Endothelial cell of umbilical vein (primary cell): ENCODE results near the gene WDHD1. TPM values are rescaled to one million over a fixed set of nuclear protein-coding genes. Genes with fewer than 3 reads are reported as not detected.

Experiments used
- Bru-seq: library from RNA; stranded (reverse); fragments of 400-500 nt; gene quantifications from one replicate; lab custom pipeline; 2021; lab: Mats Ljungman, UMichigan
- BruChase-seq, 2 experiments: library from RNA; stranded (reverse); fragments of 400-500 nt; gene quantifications; one replicate each; lab custom pipeline; 2021; lab: Mats Ljungman, UMichigan
- BruUV-seq: library from RNA; stranded (reverse); fragments of 400-500 nt; replicated peaks from 2 replicates; lab custom pipeline; 2021; lab: Mats Ljungman, UMichigan
- CTCF ChIA-PET: fragments of 300-600, 350-600 bp; sonication (Branson Sonifier 250); formaldehyde crosslinking; loops from one replicate; lab custom pipeline; 2021; ENCODE audit warnings: antibody characterized with exemption, inconsistent platforms; lab: Charles Lee
- POLR2A ChIA-PET: fragments of 300-600, 350-600 bp; sonication (Branson Sonifier 250); formaldehyde crosslinking; loops from one replicate; lab custom pipeline; 2021; ENCODE audit warnings: antibody characterized with exemption, inconsistent platforms; lab: Charles Lee
- DNase-seq: peaks from one replicate; pipeline ENCODE4 v3.0.0-alpha.2; 2011; ENCODE audit warnings: low read depth, low spot score
- FAIRE-seq: peaks from 2 replicates; lab custom pipeline; 2011; peaks lifted over from hg19 to GRCh38; lab: Jason Lieb, UNC
- H2AFZ ChIP-seq: 2 replicates; pipeline ENCODE4 v1.6.0; 2012; ENCODE audit warnings: low read depth, low read length, control low read depth, inconsistent platforms
- H3K27ac ChIP-seq: 2 replicates; pipeline ENCODE4 v1.5.1; 2011; ENCODE audit warnings: low read depth, mild to moderate bottlenecking, control low read depth, low read length, moderate library complexity; ENCODE audit not compliant: insufficient read depth
- H3K27me3 ChIP-seq, 2 experiments: 2 replicates each; pipeline versions ENCODE4 v1.6.0 to v1.6.1; 2011; ENCODE audit warnings: low read length in 2 of 2, mixed read lengths in 1 of 2; ENCODE audit not compliant: control insufficient read depth in 2 of 2, insufficient read depth in 2 of 2
- H3K36me3 ChIP-seq, 2 experiments: 2 replicates in 1 of 2; 3 replicates in 1 of 2; pipeline ENCODE4 v1.5.1; 2011; ENCODE audit warnings: low read length in 2 of 2, mild to moderate bottlenecking in 1 of 2, moderate library complexity in 1 of 2; ENCODE audit not compliant: control insufficient read depth in 2 of 2, insufficient read depth in 2 of 2; ENCODE audit errors: extremely low read depth in 1 of 2
- H3K4me1 ChIP-seq: 3 replicates; pipeline ENCODE4 v1.5.1; 2011; ENCODE audit warnings: mild to moderate bottlenecking, low read length; ENCODE audit not compliant: control insufficient read depth, insufficient read depth; ENCODE audit errors: extremely low read depth
- H3K4me2 ChIP-seq: 2 replicates; pipeline ENCODE4 v1.6.1; 2011; ENCODE audit warnings: low read length, control low read depth, mixed read lengths; ENCODE audit not compliant: insufficient read depth
- H3K4me3 ChIP-seq, 3 experiments: fragments of 200-600 bp in 1 of 3; sonication (generic), shearing (Covaris generic) in 1 of 3; replicated peaks in 1 of 3; 2 replicates each; pipeline ENCODE4 v1.5.1; 2011 to 2016; ENCODE audit warnings: control low read depth in 3 of 3, low read length in 3 of 3, mild to moderate bottlenecking in 2 of 3, inconsistent platforms in 1 of 3, low read depth in 1 of 3, moderate library complexity in 1 of 3; ENCODE audit not compliant: insufficient read depth in 1 of 3
- H3K79me2 ChIP-seq: 2 replicates; pipeline ENCODE4 v1.6.0; 2012; ENCODE audit warnings: low read length, inconsistent platforms; ENCODE audit not compliant: control insufficient read depth, insufficient read depth
- H3K9ac ChIP-seq: replicated peaks from 2 replicates; pipeline ENCODE3; 2011; ENCODE audit warnings: low read length, control low read depth; ENCODE audit not compliant: insufficient read depth; ENCODE audit errors: extremely low read depth
- H3K9me1 ChIP-seq: replicated peaks from 3 replicates; pipeline ENCODE4 v1.6.0; 2011; ENCODE audit warnings: mild to moderate bottlenecking, low read length; ENCODE audit not compliant: control insufficient read depth, insufficient read depth; ENCODE audit errors: extremely low read depth
- H3K9me3 ChIP-seq: replicated peaks from 2 replicates; pipeline ENCODE4 v1.5.1; 2012; ENCODE audit warnings: low read length, inconsistent platforms; ENCODE audit not compliant: control insufficient read depth, insufficient read depth
- H4K20me1 ChIP-seq: replicated peaks from 2 replicates; pipeline ENCODE3; 2011; ENCODE audit warnings: mild to moderate bottlenecking, low read length; ENCODE audit not compliant: control insufficient read depth, insufficient read depth; ENCODE audit errors: extremely low read depth
- EZH2 ChIP-seq: IDR thresholded peaks from 2 replicates; pipeline ENCODE4 v1.6.1; 2012; ENCODE audit warnings: borderline replicate concordance, low read depth, mild to moderate bottlenecking, moderate library complexity, low read length, inconsistent platforms; ENCODE audit not compliant: severe bottlenecking
- GATA2 ChIP-seq: IDR thresholded peaks from 2 replicates; pipeline ENCODE4 v1.7.0; 2011; ENCODE audit warnings: low read depth, mild to moderate bottlenecking, moderate library complexity, mixed read lengths, low read length; ENCODE audit not compliant: insufficient read length, insufficient read depth
- JUN ChIP-seq: IDR thresholded peaks from 2 replicates; pipeline ENCODE4 v1.6.1; 2011; ENCODE audit warnings: borderline replicate concordance, low read depth; ENCODE audit not compliant: insufficient read length, insufficient read depth
- MYC ChIP-seq: IDR thresholded peaks from one replicate; pipeline ENCODE4 v1.6.1; 2011; ENCODE audit warnings: mild to moderate bottlenecking, low read depth, low read length
- POLR2A ChIP-seq: IDR thresholded peaks from 2 replicates; pipeline ENCODE4 v1.6.1; 2012; ENCODE audit warnings: low read depth, mild to moderate bottlenecking, control low read depth, low read length
- POLR2AphosphoS5 ChIP-seq: IDR thresholded peaks from 2 replicates; pipeline ENCODE4 v1.6.1; 2012; ENCODE audit warnings: low read depth, mild to moderate bottlenecking, control low read depth, low read length, moderate library complexity; ENCODE audit not compliant: insufficient read depth
- dilution Hi-C: fragments of 300-500 bp; cut with MboI; formaldehyde crosslinking; loops from one replicate; pipeline ENCODE4 v1.15.0; 2019; ENCODE audit warnings: low sequenced_read_pairs; ENCODE audit not compliant: extremely low pct_ligation_motif_present
- intact Hi-C: fragments of 100-400 bp; cut with micrococcal nuclease; formaldehyde crosslinking; loops from one replicate; pipeline ENCODE4 v1.10.0; 2022
- long read RNA-seq: library from polyadenylated mRNA; stranded (forward); transcript quantifications from one replicate; pipeline ENCODE4 v2.0.0, GENCODE V29; 2021
- polyA minus RNA-seq, 3 experiments: library from RNA; depleted of rRNA, polyadenylated mRNA; stranded (reverse); fragments of >200 nt; gene quantifications; 1 replicate in 1 of 3; 2 replicates in 2 of 3; pipeline ENCODE4 v1.2.3, GENCODE V29; 2011
- polyA plus RNA-seq, 4 experiments: library from polyadenylated mRNA; depleted of rRNA in 3 of 4; stranded (reverse) in 3 of 4; unstranded in 1 of 4; fragments of >200 nt; gene quantifications; 2 replicates each; pipeline versions ENCODE4 v1.2.1 to v1.2.3, GENCODE V29; 2011 to 2012; ENCODE audit warnings: missing spikeins in 1 of 4
- total RNA-seq: library from RNA; stranded (reverse); gene quantifications from 2 replicates; pipeline ENCODE4 v1.2.3, GENCODE V29; 2021
- TF ChIP-seq, protein P1 (sequence below): IDR thresholded peaks from 2 replicates; pipeline ENCODE4 v1.6.1; 2011; ENCODE audit not compliant: insufficient read depth, insufficient read length

Gene WDHD1, protein sequence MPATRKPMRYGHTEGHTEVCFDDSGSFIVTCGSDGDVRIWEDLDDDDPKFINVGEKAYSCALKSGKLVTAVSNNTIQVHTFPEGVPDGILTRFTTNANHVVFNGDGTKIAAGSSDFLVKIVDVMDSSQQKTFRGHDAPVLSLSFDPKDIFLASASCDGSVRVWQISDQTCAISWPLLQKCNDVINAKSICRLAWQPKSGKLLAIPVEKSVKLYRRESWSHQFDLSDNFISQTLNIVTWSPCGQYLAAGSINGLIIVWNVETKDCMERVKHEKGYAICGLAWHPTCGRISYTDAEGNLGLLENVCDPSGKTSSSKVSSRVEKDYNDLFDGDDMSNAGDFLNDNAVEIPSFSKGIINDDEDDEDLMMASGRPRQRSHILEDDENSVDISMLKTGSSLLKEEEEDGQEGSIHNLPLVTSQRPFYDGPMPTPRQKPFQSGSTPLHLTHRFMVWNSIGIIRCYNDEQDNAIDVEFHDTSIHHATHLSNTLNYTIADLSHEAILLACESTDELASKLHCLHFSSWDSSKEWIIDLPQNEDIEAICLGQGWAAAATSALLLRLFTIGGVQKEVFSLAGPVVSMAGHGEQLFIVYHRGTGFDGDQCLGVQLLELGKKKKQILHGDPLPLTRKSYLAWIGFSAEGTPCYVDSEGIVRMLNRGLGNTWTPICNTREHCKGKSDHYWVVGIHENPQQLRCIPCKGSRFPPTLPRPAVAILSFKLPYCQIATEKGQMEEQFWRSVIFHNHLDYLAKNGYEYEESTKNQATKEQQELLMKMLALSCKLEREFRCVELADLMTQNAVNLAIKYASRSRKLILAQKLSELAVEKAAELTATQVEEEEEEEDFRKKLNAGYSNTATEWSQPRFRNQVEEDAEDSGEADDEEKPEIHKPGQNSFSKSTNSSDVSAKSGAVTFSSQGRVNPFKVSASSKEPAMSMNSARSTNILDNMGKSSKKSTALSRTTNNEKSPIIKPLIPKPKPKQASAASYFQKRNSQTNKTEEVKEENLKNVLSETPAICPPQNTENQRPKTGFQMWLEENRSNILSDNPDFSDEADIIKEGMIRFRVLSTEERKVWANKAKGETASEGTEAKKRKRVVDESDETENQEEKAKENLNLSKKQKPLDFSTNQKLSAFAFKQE
- total RNA-seq = 22.5 TPM in 2 replicates
- polyA plus RNA-seq = 2.1 and 3.1 TPM in 2 replicates
- 5.2 and 5.7 TPM in 2 replicates for polyA plus RNA-seq (2011; cell fraction: cytosol; rRNA removed)
- 6.8 and 11.1 TPM in 2 replicates for polyA plus RNA-seq (2011; cell fraction: nucleus; rRNA removed)
- 8.9 and 15.2 TPM in 2 replicates for polyA plus RNA-seq (2012)
- polyA minus RNA-seq = 9.8 and 15.3 TPM in 2 replicates
- polyA minus RNA-seq (2011; cell fraction: cytosol; rRNA and poly(A)+ RNA removed) = 21.0 TPM
- polyA minus RNA-seq (2011; cell fraction: nucleus; rRNA and poly(A)+ RNA removed) = 11.1 and 15.8 TPM in 2 replicates
- Bru-seq, nascent RNA = percentile 74 among the genes with signal in this experiment
- percentile 68 among the genes with signal in this experiment for BruChase-seq, experiment 1, labeled RNA remaining after a 6-hour chase
- BruChase-seq, experiment 2, labeled RNA remaining after a 2-hour chase = percentile 64 among the genes with signal in this experiment
- long read RNA-seq, full-length matches to known transcripts = 11 of 23 reads
- long read RNA-seq, partial matches to known transcripts = 2 of 23 reads
- long read RNA-seq, other reads (novel, unspliced or antisense) = 10 of 23 reads

DNA sequence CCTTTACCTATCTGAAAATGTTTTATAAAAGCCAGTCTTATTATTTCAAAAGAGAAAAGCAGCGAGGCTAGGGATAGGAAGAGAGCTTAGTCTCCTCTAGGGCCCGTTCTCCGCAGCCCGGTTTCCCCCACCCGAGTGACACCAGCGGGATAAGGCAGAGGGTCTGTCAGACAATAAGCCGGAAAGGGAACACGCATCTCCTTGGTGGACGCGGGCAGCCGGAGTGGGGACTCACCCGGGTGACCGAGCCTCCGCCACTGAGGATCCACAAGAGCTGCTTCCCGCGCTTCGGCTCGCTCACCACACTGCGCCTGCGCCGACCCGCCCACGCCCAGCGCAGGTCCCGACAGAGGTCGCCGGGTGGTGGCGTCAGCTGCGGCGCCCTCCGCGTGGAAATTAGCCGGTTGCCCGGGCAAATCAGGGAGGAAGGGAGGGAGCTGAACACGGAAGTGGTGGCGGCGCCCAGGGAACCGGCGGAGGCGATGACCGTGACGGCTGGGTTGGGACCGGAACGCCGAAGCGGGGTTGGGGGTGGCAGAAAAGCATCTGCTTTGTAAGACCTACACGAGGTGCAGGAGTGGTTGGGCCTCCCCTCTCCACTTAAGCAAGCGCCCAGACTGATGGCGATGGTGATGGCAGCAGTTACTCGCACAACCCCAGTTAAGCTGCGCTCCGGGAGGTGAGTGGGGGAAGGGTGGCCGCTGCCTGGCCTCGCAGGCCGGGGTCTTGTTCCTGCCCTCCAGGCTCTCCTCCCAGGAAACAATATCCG is at the start of gene WDHD1, which contains the start of gene SOCS4:
TSS of gene WDHD1 (minus strand) at position 307 of the 769 bp plus-strand sequence. CDS start 312 bp downstream, outside the sequence.
TSS of gene SOCS4 (plus strand) at position 444 of the 769 bp plus-strand sequence. CDS start 15,806 bp downstream, outside the sequence.
- Histone ChIP-seq H3K36me3 (no peaks in the 10 kb centered on the region), H4K20me1 (no peaks in the 10 kb centered on the region), H3K9me1 (no peaks in the 10 kb centered on the region), H3K9me3 (no peaks in the 10 kb centered on the region), H3K27ac (peak within 1 kb of the TSS; percentile 61), H3K4me2 (peak within 1 kb of the TSS; percentile 99), H3K9ac (peak within 1 kb of the TSS; percentile 98), H3K79me2 (peaks cover 72% of the 10 kb centered on the region), H2AFZ (peak within 1 kb of the TSS; percentile 85), H3K4me3 (peak within 1 kb of the TSS; percentile 68 to 96 (median 86)), H3K4me1 (peaks cover 30% of the 10 kb centered on the region), H3K27me3 (no peaks in the 10 kb centered on the region)
- dilution Hi-C loops (no loop called here), intact Hi-C loops (loop anchor here (1.0 to 5.0 kb wide), 4 partner anchors 24 to 462 kb away; partner anchors contain the start of genes GCH1 and MAPK1IP1L)
- no TSS peak for BruUV-seq
- ChIA-PET POLR2A (interaction anchor here (1.6 kb wide), 1 partner anchor 24 kb away, joined by 10 read pairs; the partner anchor contains the start of gene MAPK1IP1L), CTCF (interaction anchor here (0.8 to 3.8 kb wide), 9 partner anchors 12 to 134 kb away, joined by 3 to 42 read pairs (median 4); partner anchors contain the start of gene MAPK1IP1L)
- TF ChIP-seq GATA2 (no peak), POLR2AphosphoS5 (peak; percentile 60), MYC (peak; percentile 4), JUN (no peak), POLR2A (peak; percentile 77), EZH2 (no peak)
- TF ChIP-seq, protein P1, sequence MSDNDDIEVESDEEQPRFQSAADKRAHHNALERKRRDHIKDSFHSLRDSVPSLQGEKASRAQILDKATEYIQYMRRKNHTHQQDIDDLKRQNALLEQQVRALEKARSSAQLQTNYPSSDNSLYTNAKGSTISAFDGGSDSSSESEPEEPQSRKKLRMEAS = peak; percentile 70
- peak; percentile 97 for DNase-seq
- peak; percentile 85 for FAIRE-seq
